ENCODE data around the gene WDR88. TPM values are rescaled to one million over a fixed set of nuclear protein-coding genes. Genes with fewer than 3 reads are reported as not detected.
"Not testable (repeated sequence)": the region's sequence is repeated elsewhere in the genome, so short reads cannot be mapped to it uniquely, and the experiment has no call there.

The WDR88 gene
- total and polyA plus RNA-seq, 12 donors: 0.13 to 0.37 TPM; not detected in 10

GRCh38 chr19:33118643-33119042 lies 13.3 kb upstream of the WDR88 start:
- no peak for DNase-seq
- H3K4me3 ChIP-seq: no peak overlapping the region
- TF ChIP-seq CTCF (IDR thresholded peaks at IDR 0.05): no peak
- 92 to 95% methylated on average over 10 of the region's 10 CpGs for WGBS, 2 donors
- no peaks in the 10 kb centered on the region for H3K4me1 ChIP-seq
- no peaks in the 10 kb centered on the region for H3K9me3 ChIP-seq
- peaks cover 0 to 93% (median 43%) of the 10 kb centered on the region in 9 donors for H3K36me3 ChIP-seq
- no peaks in the 10 kb centered on the region for H3K27me3 ChIP-seq
- ATAC-seq: no peak
- H3K27ac ChIP-seq: no peak overlapping the region
- intact Hi-C loops (cut with DNase I): loop anchor here in 1 of 10 donors (10.0 kb wide), 1 partner anchor 144 kb away; the partner anchor contains the start of genes CEP89 and FAAP24

GRCh38 chr19:33124207-33125098 lies 7.5 kb upstream of the WDR88 start:
- peaks cover 0 to 92% (median 34%) of the 10 kb centered on the region in 9 donors for H3K36me3 ChIP-seq

GRCh38 chr19:33125929-33126388 lies 6.0 kb upstream of the WDR88 start:
- 38 to 40% methylated on average over 12 of the region's 12 CpGs for WGBS, 2 donors

More at GRCh38 chr19:33124207-33125098, 7.5 kb upstream of the WDR88 start:
- intact Hi-C loops (cut with DNase I): loop anchor here in 5 of 10 donors (5.0 to 10.0 kb wide), 4 partner anchors 58 to 150 kb away; partner anchors contain the start of genes CEP89 (in 2 of the 5) and FAAP24 (in 2 of the 5)
- no peak overlapping the region for H3K27ac ChIP-seq
- H3K27me3 ChIP-seq: no peaks in the 10 kb centered on the region
- H3K9me3 ChIP-seq: no peaks in the 10 kb centered on the region
- no peak for TF ChIP-seq CTCF (IDR thresholded peaks at IDR 0.05)
- no peak for ATAC-seq
- H3K4me3 ChIP-seq: no peak overlapping the region
- WGBS, 2 donors: 77 to 78% methylated on average over 10 of the region's 10 CpGs
- DNase-seq: no peak
- peaks cover 0 to 7% (median 0%) of the 10 kb centered on the region in 9 donors for H3K4me1 ChIP-seq

GRCh38 chr19:33126712-33127111 lies 5.2 kb upstream of the WDR88 start:
- WGBS, 2 donors: 96% methylated on average over 8 of the region's 8 CpGs
- H3K36me3 ChIP-seq: peaks cover 0 to 97% (median 34%) of the 10 kb centered on the region in 9 donors
- not testable (repeated sequence) for H3K4me1 ChIP-seq, DNase-seq, H3K4me3 ChIP-seq, H3K9me3 ChIP-seq, H3K27ac ChIP-seq, H3K27me3 ChIP-seq, ATAC-seq
- intact Hi-C loops (cut with DNase I): loop anchor here in 5 of 10 donors (5.0 to 10.0 kb wide), 4 partner anchors 56 to 152 kb away; partner anchors contain the start of genes CEP89 (in 2 of the 5) and FAAP24 (in 2 of the 5)

More at GRCh38 chr19:33125929-33126388, 6.0 kb upstream of the WDR88 start:
- Histone ChIP-seq H3K36me3 (peaks cover 0 to 98% (median 34%) of the 10 kb centered on the region in 9 donors), H3K4me1 (peaks cover 0 to 7% (median 0%) of the 10 kb centered on the region in 9 donors), H3K9me3 (no peaks in the 10 kb centered on the region), H3K27me3 (no peaks in the 10 kb centered on the region), H3K4me3 (no peak overlapping the region), H3K27ac (no peak overlapping the region)
- peak; percentile 75 to 89 (median 83) for TF ChIP-seq CTCF (IDR thresholded peaks at IDR 0.05)
- DNase-seq (peak in 1 of 2 donors; percentile 32), ATAC-seq (peak in 6 of 8 donors; percentile 75 to 87 (median 81))
- intact Hi-C loops (cut with DNase I): loop anchor here in 5 of 10 donors (5.0 to 10.0 kb wide), 4 partner anchors 56 to 151 kb away; partner anchors contain the start of genes CEP89 (in 2 of the 5) and FAAP24 (in 2 of the 5)

Data from heart right ventricle (tissue), 16 donors.